GM11168 (cell line): Measurements from ENCODE around the gene PAMR1.
"Not testable (repeated sequence)": the region's sequence is repeated elsewhere in the genome, so short reads cannot be mapped to it uniquely, and the experiment has no call there.

ENCODE experiments used
- in situ Hi-C: fragments of 300-500 bp; cut with MboI; formaldehyde crosslinking; loops from one replicate; pipeline ENCODE4 v1.12.0; 2022; ENCODE audit warnings: low sequenced_read_pairs; ENCODE audit not compliant: unreplicated experiment

PAMR1 gene

GRCh38 chr11:35546317-35546716 lies 20.9 kb upstream of the PAMR1 start:
- in situ Hi-C loops = no loop called here

GRCh38 chr11:35545391-35546003 lies 20.1 kb upstream of the PAMR1 start:
- in situ Hi-C loops = no loop called here

- in situ Hi-C loops = no loop called here
Measured at GRCh38 chr11:35543481-35543880, 18.1 kb upstream of the PAMR1 start.

- in situ Hi-C loops = no loop called here
Measured at GRCh38 chr11:35541621-35542375, 16.4 kb upstream of the PAMR1 start.

GRCh38 chr11:35540526-35540925 lies 15.1 kb upstream of the PAMR1 start:
- in situ Hi-C loops = no loop called here

- in situ Hi-C loops = no loop called here
Measured at GRCh38 chr11:35539781-35540281, 14.4 kb upstream of the PAMR1 start.

- in situ Hi-C loops = no loop called here
Measured at GRCh38 chr11:35539256-35539655, 13.8 kb upstream of the PAMR1 start.

- in situ Hi-C loops = no loop called here
Measured at GRCh38 chr11:35536470-35536869, 11.1 kb upstream of the PAMR1 start.

- in situ Hi-C loops = no loop called here
Measured at GRCh38 chr11:35531246-35531645, 5.8 kb upstream of the PAMR1 start.

- in situ Hi-C loops = no loop called here
Measured at GRCh38 chr11:35529971-35530495, 4.6 kb upstream of the PAMR1 start.

- in situ Hi-C loops = no loop called here
Measured at GRCh38 chr11:35526370-35526792, 965 bp upstream of the PAMR1 start.

- in situ Hi-C loops = no loop called here
Measured at GRCh38 chr11:35524780-35525179, 636 bp downstream of the PAMR1 start.

- in situ Hi-C loops = no loop called here
Measured at GRCh38 chr11:35523861-35524260, 1.6 kb downstream of the PAMR1 start.

GRCh38 chr11:35523331-35523768 lies 2.1 kb downstream of the PAMR1 start:
- in situ Hi-C loops = no loop called here

GRCh38 chr11:35522091-35522490 lies 3.3 kb downstream of the PAMR1 start:
- in situ Hi-C loops = not testable (repeated sequence)

GRCh38 chr11:35520376-35520775 lies 5.0 kb downstream of the PAMR1 start:
- in situ Hi-C loops = no loop called here

- in situ Hi-C loops = no loop called here
Measured at GRCh38 chr11:35518766-35519165, 6.7 kb downstream of the PAMR1 start.

- in situ Hi-C loops = no loop called here
Measured at GRCh38 chr11:35517481-35517880, 7.9 kb downstream of the PAMR1 start.

GRCh38 chr11:35516403-35516802 lies 9.0 kb downstream of the PAMR1 start:
- in situ Hi-C loops = no loop called here

- in situ Hi-C loops = no loop called here
Measured at GRCh38 chr11:35515224-35515623, 10.2 kb downstream of the PAMR1 start.

GRCh38 chr11:35514481-35514880 lies 10.9 kb downstream of the PAMR1 start:
- in situ Hi-C loops = no loop called here
